GM23338 (cell line): ENCODE data around the gene RPEL1. TPM values are rescaled to one million over a fixed set of nuclear protein-coding genes. Genes with fewer than 3 reads are reported as not detected.
A peak's percentile ranks its signal among the peaks of the same experiment; 100 is the strongest.

ENCODE experiments used
- ATAC-seq: fragments of 200-7000 bp; cut with Tn5 transposase; 3 replicates; pipeline ENCODE4 v1.9.1; 2020
- DNase-seq: peaks from one replicate; pipeline ENCODE4 v3.0.0-alpha.2; 2015; ENCODE audit warnings: low spot score
- H2AFZ ChIP-seq: fragments of 200-600 bp; sonication (generic); 2 replicates; pipeline ENCODE4 v1.8.0; 2016; ENCODE audit warnings: antibody characterized with exemption, mild to moderate bottlenecking, moderate library complexity
- H3F3A ChIP-seq: fragments of 200-600 bp; sonication (generic); replicated peaks from 2 replicates; pipeline ENCODE4 v1.8.0; 2017; ENCODE audit warnings: antibody characterized with exemption, mixed run types, low read depth
- H3K27ac ChIP-seq: fragments of 200-600 bp; sonication (generic); 2 replicates; pipeline ENCODE4 v1.6.1; 2016; ENCODE audit warnings: low read depth
- H3K27me3 ChIP-seq: fragments of 200-600 bp; sonication (generic); 2 replicates; pipeline ENCODE4 v1.8.0; 2016; ENCODE audit warnings: mild to moderate bottlenecking, mixed run types, moderate library complexity; ENCODE audit not compliant: insufficient read depth
- H3K36me3 ChIP-seq: fragments of 200-600 bp; sonication (generic); 2 replicates; pipeline ENCODE4 v1.8.0; 2016; ENCODE audit warnings: mild to moderate bottlenecking; ENCODE audit not compliant: insufficient read depth
- H3K4me1 ChIP-seq: fragments of 200-600 bp; sonication (generic); 2 replicates; pipeline ENCODE4 v1.8.0; 2016; ENCODE audit warnings: mild to moderate bottlenecking, moderate library complexity; ENCODE audit not compliant: insufficient read depth
- H3K4me2 ChIP-seq: fragments of 200-600 bp; sonication (generic); 2 replicates; pipeline ENCODE4 v1.7.1; 2017; ENCODE audit warnings: mixed run types
- H3K4me3 ChIP-seq: fragments of 200-600 bp; sonication (generic); 2 replicates; pipeline ENCODE4 v1.6.1; 2016; ENCODE audit warnings: mixed run types
- H3K79me2 ChIP-seq: fragments of 200-600 bp; sonication (generic); replicated peaks from 2 replicates; pipeline ENCODE4 v1.8.0; 2017; ENCODE audit warnings: mild to moderate bottlenecking; ENCODE audit not compliant: insufficient read depth
- H3K9me2 ChIP-seq: fragments of 200-600 bp; sonication (generic); 2 replicates; pipeline ENCODE4 v1.8.0; 2017; ENCODE audit not compliant: insufficient read depth
- H4K20me1 ChIP-seq: fragments of 200-600 bp; sonication (generic); replicated peaks from 2 replicates; pipeline ENCODE4 v1.8.0; 2017; ENCODE audit warnings: mild to moderate bottlenecking; ENCODE audit not compliant: insufficient read depth
- H3K27ac Mint-ChIP-seq: 2 replicates; pipeline ENCODE4 v1.8.0; 2020; ENCODE audit warnings: inconsistent platforms, mild to moderate bottlenecking, moderate library complexity, mixed read lengths
- H3K27me3 Mint-ChIP-seq: 3 replicates; pipeline ENCODE4 v1.8.0; 2022; ENCODE audit warnings: low read depth, mild to moderate bottlenecking, moderate library complexity, mixed read lengths, inconsistent platforms; ENCODE audit not compliant: insufficient read depth, poor library complexity
- H3K36me3 Mint-ChIP-seq: 3 replicates; pipeline ENCODE4 v1.8.0; 2021; ENCODE audit warnings: low read depth, mild to moderate bottlenecking, inconsistent platforms, moderate library complexity, mixed read lengths
- H3K4me1 Mint-ChIP-seq: 3 replicates; pipeline ENCODE4 v1.8.0; 2020; ENCODE audit warnings: mild to moderate bottlenecking, inconsistent platforms, mixed read lengths
- H3K4me3 Mint-ChIP-seq: 3 replicates; pipeline ENCODE4 v1.8.0; 2021; ENCODE audit warnings: moderate library complexity, mild to moderate bottlenecking, inconsistent platforms, mixed read lengths
- H3K9me3 Mint-ChIP-seq: 3 replicates; pipeline ENCODE4 v1.8.0; 2020; ENCODE audit warnings: moderate library complexity, mild to moderate bottlenecking, inconsistent platforms, mixed read lengths
- CREB1 ChIP-seq: fragments of 250-450 bp; sonication (Bioruptor Pico); IDR thresholded peaks from 2 replicates; pipeline ENCODE4 v1.5.0; 2020; ENCODE audit warnings: low read depth, mild to moderate bottlenecking, moderate library complexity
- EZH2phosphoT487 ChIP-seq: fragments of 200-600 bp; sonication (generic); IDR thresholded peaks from one replicate; pipeline ENCODE4 v1.8.1; 2018; ENCODE audit warnings: antibody characterized with exemption; ENCODE audit not compliant: unreplicated experiment
- NANOG ChIP-seq: IDR thresholded peaks from 2 replicates; pipeline ENCODE4 v1.6.1; 2016; ENCODE audit warnings: antibody characterized with exemption, borderline replicate concordance
- POLR2AphosphoS5 ChIP-seq: IDR thresholded peaks from 2 replicates; pipeline ENCODE4 v1.6.1; 2016; ENCODE audit warnings: antibody characterized with exemption, low read depth
- ZNF114 ChIP-seq: fragments of 250-450 bp; sonication (Bioruptor Pico); IDR thresholded peaks from 2 replicates; pipeline ENCODE4 v1.5.0; 2020; ENCODE audit warnings: mild to moderate bottlenecking, moderate library complexity
- ZNF331 ChIP-seq: fragments of 250-450 bp; sonication (Bioruptor Pico); IDR thresholded peaks from 2 replicates; pipeline ENCODE4 v1.5.0; 2020; ENCODE audit warnings: low read depth, mild to moderate bottlenecking, moderate library complexity
- polyA plus RNA-seq: library from polyadenylated mRNA; unstranded; fragments of >200 nt; fragmentation: Nextera tagmentation; extraction: Ambion mirVana; gene quantifications from 2 replicates; pipeline ENCODE4 v1.2.1, GENCODE V29; 2016
- total RNA-seq: library from RNA; depleted of rRNA; stranded (reverse); fragments of >200 nt; shearing (Covaris generic); gene quantifications from 2 replicates; pipeline ENCODE4 v1.2.3, GENCODE V29; 2014
- TF ChIP-seq, protein P1 (sequence below), 2 experiments: fragments of 200-600 bp in 1 of 2; sonication (generic) in 1 of 2; conservative IDR thresholded peaks; 2 replicates each; pipeline versions ENCODE4 v1.5.1 to v1.6.1; 2016 to 2017; ENCODE audit warnings: antibody characterized with exemption in 2 of 2, low read depth in 2 of 2, mild to moderate bottlenecking in 2 of 2, moderate library complexity in 1 of 2
- TF ChIP-seq, protein P2 (sequence below): fragments of 250-450 bp; sonication (Bioruptor Pico); IDR thresholded peaks from 2 replicates; pipeline ENCODE4 v1.5.0; 2020; ENCODE audit warnings: mild to moderate bottlenecking, moderate library complexity

The RPEL1 gene
- total and polyA plus RNA-seq, 2 experiments from 2014 or later, result not detected

DNA sequence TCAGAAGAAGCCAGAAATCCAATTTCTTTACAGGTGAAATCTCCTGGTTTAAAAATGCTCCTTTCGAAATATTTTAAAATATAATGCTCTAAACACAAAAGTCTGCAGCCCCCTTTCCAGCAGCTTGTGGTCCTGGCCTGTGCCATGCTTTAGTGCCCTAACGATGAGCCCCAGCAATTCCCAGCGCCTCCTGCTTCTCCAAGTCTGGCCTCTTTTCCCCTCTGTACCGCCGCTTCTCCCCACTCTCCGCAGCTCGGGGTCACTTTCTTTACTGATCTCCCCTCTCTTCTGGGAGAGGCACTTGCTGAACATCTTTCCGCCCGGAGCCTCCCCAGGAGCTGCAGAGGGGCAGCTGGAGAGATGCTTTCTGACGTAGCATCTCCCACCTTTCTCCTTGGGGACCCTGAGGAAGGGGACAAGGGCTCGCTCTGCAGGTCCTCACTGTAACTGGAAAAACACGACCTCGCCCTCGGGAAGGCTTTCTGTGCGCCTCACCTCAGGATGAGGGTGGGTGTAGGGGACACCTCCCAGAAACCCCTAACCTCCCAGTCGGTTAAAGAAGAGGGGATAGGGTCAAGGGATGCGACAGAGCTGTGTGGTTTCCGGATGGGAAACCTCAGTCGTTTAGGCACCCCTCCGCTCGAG lies 30.7 kb downstream of the RPEL1 start:
- Histone ChIP-seq H3K27ac (no peak overlapping the region), H3K27me3 (peaks cover 64% of the 10 kb centered on the region), H2AFZ (peak overlapping the region; percentile 99), H3F3A (peaks cover 27% of the 10 kb centered on the region), H3K79me2 (no peaks in the 10 kb centered on the region), H4K20me1 (peaks cover 19% of the 10 kb centered on the region), H3K4me1 (peaks cover 23% of the 10 kb centered on the region), H3K4me2 (peak overlapping the region; percentile 99), H3K9me2 (no peaks in the 10 kb centered on the region), H3K36me3 (no peaks in the 10 kb centered on the region), H3K4me3 (peak overlapping the region; percentile 85)
- no peak overlapping the region for H3K27ac Mint-ChIP-seq
- H3K36me3 Mint-ChIP-seq, result no peaks in the 10 kb centered on the region; the same call in 2 of the 3 replicates
- ATAC-seq, result no peak; the same call in 1 of the 3 replicates
- TF ChIP-seq, protein P1, sequence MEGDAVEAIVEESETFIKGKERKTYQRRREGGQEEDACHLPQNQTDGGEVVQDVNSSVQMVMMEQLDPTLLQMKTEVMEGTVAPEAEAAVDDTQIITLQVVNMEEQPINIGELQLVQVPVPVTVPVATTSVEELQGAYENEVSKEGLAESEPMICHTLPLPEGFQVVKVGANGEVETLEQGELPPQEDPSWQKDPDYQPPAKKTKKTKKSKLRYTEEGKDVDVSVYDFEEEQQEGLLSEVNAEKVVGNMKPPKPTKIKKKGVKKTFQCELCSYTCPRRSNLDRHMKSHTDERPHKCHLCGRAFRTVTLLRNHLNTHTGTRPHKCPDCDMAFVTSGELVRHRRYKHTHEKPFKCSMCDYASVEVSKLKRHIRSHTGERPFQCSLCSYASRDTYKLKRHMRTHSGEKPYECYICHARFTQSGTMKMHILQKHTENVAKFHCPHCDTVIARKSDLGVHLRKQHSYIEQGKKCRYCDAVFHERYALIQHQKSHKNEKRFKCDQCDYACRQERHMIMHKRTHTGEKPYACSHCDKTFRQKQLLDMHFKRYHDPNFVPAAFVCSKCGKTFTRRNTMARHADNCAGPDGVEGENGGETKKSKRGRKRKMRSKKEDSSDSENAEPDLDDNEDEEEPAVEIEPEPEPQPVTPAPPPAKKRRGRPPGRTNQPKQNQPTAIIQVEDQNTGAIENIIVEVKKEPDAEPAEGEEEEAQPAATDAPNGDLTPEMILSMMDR (conservative IDR thresholded peaks at IDR 0.05; ENCODE audit: low read depth in 2 of 2), result no peak
- TF ChIP-seq EZH2phosphoT487 (no peak), ZNF114 (no peak), CREB1 (CRISPR knock-in tag) (no peak), ZNF331 (CRISPR knock-in tag) (no peak), POLR2AphosphoS5 (no peak), NANOG (no peak)
- TF ChIP-seq, protein P2, sequence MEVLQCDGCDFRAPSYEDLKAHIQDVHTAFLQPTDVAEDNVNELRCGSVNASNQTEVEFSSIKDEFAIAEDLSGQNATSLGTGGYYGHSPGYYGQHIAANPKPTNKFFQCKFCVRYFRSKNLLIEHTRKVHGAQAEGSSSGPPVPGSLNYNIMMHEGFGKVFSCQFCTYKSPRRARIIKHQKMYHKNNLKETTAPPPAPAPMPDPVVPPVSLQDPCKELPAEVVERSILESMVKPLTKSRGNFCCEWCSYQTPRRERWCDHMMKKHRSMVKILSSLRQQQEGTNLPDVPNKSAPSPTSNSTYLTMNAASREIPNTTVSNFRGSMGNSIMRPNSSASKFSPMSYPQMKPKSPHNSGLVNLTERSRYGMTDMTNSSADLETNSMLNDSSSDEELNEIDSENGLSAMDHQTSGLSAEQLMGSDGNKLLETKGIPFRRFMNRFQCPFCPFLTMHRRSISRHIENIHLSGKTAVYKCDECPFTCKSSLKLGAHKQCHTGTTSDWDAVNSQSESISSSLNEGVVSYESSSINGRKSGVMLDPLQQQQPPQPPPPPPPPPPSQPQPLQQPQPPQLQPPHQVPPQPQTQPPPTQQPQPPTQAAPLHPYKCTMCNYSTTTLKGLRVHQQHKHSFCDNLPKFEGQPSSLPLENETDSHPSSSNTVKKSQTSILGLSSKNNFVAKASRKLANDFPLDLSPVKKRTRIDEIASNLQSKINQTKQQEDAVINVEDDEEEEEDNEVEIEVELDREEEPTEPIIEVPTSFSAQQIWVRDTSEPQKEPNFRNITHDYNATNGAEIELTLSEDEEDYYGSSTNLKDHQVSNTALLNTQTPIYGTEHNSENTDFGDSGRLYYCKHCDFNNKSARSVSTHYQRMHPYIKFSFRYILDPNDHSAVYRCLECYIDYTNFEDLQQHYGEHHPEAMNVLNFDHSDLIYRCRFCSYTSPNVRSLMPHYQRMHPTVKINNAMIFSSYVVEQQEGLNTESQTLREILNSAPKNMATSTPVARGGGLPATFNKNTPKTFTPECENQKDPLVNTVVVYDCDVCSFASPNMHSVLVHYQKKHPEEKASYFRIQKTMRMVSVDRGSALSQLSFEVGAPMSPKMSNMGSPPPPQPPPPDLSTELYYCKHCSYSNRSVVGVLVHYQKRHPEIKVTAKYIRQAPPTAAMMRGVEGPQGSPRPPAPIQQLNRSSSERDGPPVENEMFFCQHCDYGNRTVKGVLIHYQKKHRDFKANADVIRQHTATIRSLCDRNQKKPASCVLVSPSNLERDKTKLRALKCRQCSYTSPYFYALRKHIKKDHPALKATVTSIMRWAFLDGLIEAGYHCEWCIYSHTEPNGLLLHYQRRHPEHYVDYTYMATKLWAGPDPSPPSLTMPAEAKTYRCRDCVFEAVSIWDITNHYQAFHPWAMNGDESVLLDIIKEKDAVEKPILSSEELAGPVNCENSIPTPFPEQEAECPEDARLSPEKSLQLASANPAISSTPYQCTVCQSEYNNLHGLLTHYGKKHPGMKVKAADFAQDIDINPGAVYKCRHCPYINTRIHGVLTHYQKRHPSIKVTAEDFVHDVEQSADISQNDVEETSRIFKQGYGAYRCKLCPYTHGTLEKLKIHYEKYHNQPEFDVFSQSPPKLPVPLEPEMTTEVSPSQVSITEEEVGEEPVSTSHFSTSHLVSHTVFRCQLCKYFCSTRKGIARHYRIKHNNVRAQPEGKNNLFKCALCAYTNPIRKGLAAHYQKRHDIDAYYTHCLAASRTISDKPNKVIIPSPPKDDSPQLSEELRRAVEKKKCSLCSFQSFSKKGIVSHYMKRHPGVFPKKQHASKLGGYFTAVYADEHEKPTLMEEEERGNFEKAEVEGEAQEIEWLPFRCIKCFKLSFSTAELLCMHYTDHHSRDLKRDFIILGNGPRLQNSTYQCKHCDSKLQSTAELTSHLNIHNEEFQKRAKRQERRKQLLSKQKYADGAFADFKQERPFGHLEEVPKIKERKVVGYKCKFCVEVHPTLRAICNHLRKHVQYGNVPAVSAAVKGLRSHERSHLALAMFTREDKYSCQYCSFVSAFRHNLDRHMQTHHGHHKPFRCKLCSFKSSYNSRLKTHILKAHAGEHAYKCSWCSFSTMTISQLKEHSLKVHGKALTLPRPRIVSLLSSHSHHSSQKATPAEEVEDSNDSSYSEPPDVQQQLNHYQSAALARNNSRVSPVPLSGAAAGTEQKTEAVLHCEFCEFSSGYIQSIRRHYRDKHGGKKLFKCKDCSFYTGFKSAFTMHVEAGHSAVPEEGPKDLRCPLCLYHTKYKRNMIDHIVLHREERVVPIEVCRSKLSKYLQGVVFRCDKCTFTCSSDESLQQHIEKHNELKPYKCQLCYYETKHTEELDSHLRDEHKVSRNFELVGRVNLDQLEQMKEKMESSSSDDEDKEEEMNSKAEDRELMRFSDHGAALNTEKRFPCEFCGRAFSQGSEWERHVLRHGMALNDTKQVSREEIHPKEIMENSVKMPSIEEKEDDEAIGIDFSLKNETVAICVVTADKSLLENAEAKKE (CRISPR knock-in tag), result no peak
- peak overlapping the region; percentile 62 for H3K4me3 Mint-ChIP-seq
- no peaks in the 10 kb centered on the region; the same call in 2 of the 3 replicates for H3K9me3 Mint-ChIP-seq
- H3K4me1 Mint-ChIP-seq, result peaks cover 18% of the 10 kb centered on the region
- H3K27me3 Mint-ChIP-seq, result peaks cover 51% of the 10 kb centered on the region
- DNase-seq, result peak; percentile 30
